Hematopoietic multipotent progenitor cell treated with erythropoietin and hydrocortisone succinate and interleukin-3 and kit ligand, for 15 days (in vitro differentiated cells): Measurements from ENCODE around the gene QPCT.
"Not testable (repeated sequence)": the region's sequence is repeated elsewhere in the genome, so short reads cannot be mapped to it uniquely, and the experiment has no call there.

Source experiments
- DNase-seq: peaks from one replicate; pipeline ENCODE4 v3.0.0-alpha.2; 2015; ENCODE audit warnings: low spot score

Gene QPCT

GRCh38 chr2:37344453-37345361, at the start of gene QPCT:
TSS of gene QPCT (plus strand) at chr2:37344630. CDS start at chr2:37344732, 102 bp downstream.
- no peak for DNase-seq

- DNase-seq: not testable (repeated sequence)
Measured at GRCh38 chr2:37294858-37295257, 49.6 kb upstream of the QPCT start.

DNA sequence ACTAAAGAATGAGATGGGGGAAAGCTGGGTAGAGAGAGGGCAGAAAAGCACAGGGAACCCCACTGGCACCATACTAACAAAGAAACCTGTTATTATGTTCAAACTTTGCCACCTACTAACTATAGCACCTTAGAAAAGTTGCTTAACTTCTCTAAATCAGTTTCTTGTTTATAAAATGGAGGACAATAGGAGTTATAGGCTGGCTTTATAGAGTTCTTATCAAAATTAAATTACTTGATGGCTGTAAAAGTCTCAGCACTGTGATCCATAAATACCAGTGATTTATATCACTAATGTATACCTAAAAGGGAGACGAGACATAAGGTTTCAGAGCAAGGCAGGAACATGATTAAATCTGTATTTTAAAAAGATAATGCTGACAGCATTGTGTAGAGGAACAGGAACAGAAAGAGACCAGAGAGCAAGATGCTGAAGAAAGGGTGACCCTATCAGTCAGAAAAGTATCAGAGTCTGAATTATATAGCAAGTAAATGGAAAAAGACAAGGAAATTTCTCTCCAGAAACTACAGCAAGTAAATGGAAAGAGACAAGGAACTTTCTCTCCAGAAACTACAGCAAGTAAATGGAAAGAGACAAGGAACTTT, 48.9 kb upstream of the QPCT start:
- DNase-seq: no peak

GRCh38 chr2:37297632-37298031, 46.8 kb upstream of the QPCT start:
- DNase-seq: no peak

DNA sequence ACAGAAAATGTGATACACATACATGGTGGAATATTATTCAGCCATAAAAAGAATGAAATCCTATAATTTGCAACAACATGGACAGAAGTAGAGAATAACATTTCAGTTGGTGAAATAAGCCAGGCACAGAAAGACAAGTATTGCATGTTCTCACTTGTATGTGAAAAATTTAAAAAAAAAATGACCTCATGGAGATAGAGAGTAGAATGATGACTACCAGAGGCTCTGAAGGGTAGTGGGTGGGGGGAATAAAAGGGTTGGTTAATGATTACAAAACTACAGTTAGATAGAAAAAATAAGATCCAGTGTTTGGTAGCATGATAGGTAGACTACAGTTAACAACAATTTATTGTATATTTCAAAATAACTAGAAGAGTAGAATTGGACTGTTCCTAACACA, 44.3 kb upstream of the QPCT start:
- DNase-seq: no peak

GRCh38 chr2:37300578-37300977, 43.9 kb upstream of the QPCT start:
- no peak for DNase-seq

- DNase-seq: no peak
Measured at GRCh38 chr2:37301408-37301807, 43.0 kb upstream of the QPCT start.

- DNase-seq: no peak
Measured at GRCh38 chr2:37302701-37303252, 41.7 kb upstream of the QPCT start.

- DNase-seq: no peak
Measured at GRCh38 chr2:37306024-37306423, 38.4 kb upstream of the QPCT start.

- no peak for DNase-seq
Measured at GRCh38 chr2:37307500-37307899, 36.9 kb upstream of the QPCT start.

- no peak for DNase-seq
Measured at GRCh38 chr2:37315364-37315763, 29.1 kb upstream of the QPCT start.

DNA sequence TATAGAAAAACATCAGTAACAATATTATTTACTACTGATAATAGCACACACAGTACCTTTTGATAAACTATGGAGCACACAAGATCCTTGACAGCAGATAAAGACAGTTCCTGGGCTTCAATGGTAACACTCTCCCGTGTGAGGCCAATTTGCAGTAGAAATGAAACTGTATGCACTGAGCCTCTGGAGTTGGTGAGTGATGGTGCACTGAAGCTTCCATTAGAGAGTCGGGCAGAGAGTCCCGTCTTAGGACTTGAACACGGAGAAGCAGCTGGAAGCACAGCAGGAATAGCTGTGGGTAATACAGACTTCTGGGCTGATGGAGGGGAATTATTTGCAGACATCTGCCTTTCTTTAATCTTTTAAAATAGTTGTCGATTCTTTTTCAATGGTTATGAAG, 28.2 kb upstream of the QPCT start:
- DNase-seq: no peak

- DNase-seq: no peak
Measured at GRCh38 chr2:37317746-37318145, 26.7 kb upstream of the QPCT start.

- no peak for DNase-seq
Measured at GRCh38 chr2:37318401-37318800, 26.0 kb upstream of the QPCT start.

- no peak for DNase-seq
Measured at GRCh38 chr2:37319754-37320609, 24.4 kb upstream of the QPCT start.

GRCh38 chr2:37321029-37321682, 23.3 kb upstream of the QPCT start:
- no peak for DNase-seq

DNA sequence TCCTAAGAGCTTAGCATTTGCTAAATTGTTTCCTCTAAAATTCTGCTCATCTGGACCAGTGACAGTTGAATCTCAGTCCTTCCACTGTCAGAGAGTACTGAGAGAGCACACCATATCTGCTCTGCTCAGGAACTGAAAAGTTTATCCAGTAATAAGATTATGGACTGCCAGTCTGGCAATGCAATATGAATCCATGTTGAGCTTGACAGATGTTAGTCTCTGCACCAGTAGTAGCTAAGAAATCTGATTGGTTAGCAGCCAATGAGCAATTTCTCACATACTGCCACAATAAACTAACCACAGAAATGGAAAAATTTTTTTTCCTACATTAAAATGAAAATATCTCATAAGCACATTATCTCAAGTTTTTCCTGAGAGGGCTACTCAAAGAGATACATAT, 22.1 kb upstream of the QPCT start:
- DNase-seq: no peak

DNA sequence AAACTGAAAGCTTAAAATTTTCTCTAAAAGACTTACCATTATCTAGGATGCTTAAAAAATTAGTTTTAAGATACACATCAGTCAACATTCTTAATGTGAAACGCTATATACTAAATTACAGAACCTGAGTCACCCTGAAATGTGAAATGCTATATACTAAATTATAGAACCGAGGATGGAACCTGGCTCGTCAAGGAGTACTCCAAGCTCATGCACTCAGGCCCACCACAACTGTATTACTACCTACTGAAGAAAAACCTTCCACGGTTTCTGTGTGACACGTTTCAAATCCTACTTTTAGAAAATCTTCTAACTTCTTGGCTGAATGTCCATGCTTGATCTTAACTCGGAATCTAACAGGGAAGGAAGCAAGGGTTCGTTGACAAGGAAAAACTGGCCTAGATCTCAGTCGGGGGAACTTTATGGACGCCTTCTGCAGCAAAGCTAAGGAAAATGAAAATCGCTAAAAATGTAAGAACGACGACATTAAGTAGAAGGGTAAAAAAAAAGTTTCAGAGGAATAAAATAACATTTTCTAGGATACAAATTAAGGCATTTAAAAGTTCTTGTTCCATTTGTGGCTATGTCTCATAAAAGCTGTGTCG, 21.2 kb upstream of the QPCT start:
- DNase-seq: no peak

DNA sequence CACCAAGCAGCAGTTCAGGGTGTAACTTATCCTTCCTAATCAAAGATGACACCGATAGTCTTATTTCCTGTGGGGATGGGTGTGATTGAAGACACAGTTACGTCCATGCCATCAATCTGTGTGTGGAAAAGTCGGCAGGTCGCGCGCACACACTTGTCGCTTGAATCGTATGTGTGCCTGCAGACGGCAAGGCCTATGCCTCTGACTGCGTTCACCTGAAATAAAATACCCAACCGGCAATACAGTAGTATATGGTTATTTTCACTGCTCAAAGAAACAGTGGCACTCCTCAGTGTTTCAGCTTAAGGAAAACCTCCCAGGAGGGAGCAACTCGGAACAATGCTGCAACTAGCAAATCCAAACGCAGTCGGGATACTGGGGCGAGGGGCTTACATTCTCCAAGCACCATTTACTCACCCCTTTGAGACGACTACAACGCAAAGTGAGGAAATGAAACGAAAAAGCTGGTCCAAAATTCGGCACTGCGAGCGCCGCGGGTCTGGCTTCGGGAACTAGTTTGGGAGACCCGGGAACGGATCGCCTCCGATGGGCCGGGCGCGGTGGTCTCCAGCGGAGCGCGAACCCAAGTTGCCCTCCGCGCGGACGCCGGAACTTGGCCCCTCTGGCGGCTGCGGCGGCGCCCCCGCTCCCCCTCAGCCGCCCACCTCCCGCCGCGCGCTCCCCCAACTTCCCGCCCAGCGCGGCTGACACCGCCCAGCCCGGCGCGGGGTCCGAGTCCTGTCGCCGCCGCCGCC, 20.5 kb upstream of the QPCT start:
- no peak for DNase-seq

GRCh38 chr2:37324536-37324785, 20.0 kb upstream of the QPCT start:
- DNase-seq: no peak
